Endothelial cell of umbilical vein (primary cell): ENCODE results near the gene ANKRD36. TPM values are rescaled to one million over a fixed set of nuclear protein-coding genes. Genes with fewer than 3 reads are reported as not detected.
"Not testable (repeated sequence)": the region's sequence is repeated elsewhere in the genome, so short reads cannot be mapped to it uniquely, and the experiment has no call there.

ENCODE experiments used
- BruUV-seq: library from RNA; stranded (reverse); fragments of 400-500 nt; replicated peaks from 2 replicates; lab custom pipeline; 2021; lab: Mats Ljungman, UMichigan
- CTCF ChIA-PET: fragments of 300-600, 350-600 bp; sonication (Branson Sonifier 250); formaldehyde crosslinking; loops from one replicate; lab custom pipeline; 2021; ENCODE audit warnings: antibody characterized with exemption, inconsistent platforms; lab: Charles Lee
- POLR2A ChIA-PET: fragments of 300-600, 350-600 bp; sonication (Branson Sonifier 250); formaldehyde crosslinking; loops from one replicate; lab custom pipeline; 2021; ENCODE audit warnings: antibody characterized with exemption, inconsistent platforms; lab: Charles Lee
- DNase-seq: peaks from one replicate; pipeline ENCODE4 v3.0.0-alpha.2; 2011; ENCODE audit warnings: low read depth, low spot score
- FAIRE-seq: peaks from 2 replicates; lab custom pipeline; 2011; peaks lifted over from hg19 to GRCh38; lab: Jason Lieb, UNC
- H2AFZ ChIP-seq: 2 replicates; pipeline ENCODE4 v1.6.0; 2012; ENCODE audit warnings: low read depth, low read length, control low read depth, inconsistent platforms
- H3K27ac ChIP-seq: 2 replicates; pipeline ENCODE4 v1.5.1; 2011; ENCODE audit warnings: low read depth, mild to moderate bottlenecking, control low read depth, low read length, moderate library complexity; ENCODE audit not compliant: insufficient read depth
- H3K27me3 ChIP-seq, 2 experiments: 2 replicates each; pipeline versions ENCODE4 v1.6.0 to v1.6.1; 2011; ENCODE audit warnings: low read length in 2 of 2, mixed read lengths in 1 of 2; ENCODE audit not compliant: control insufficient read depth in 2 of 2, insufficient read depth in 2 of 2
- H3K36me3 ChIP-seq, 2 experiments: 2 replicates in 1 of 2; 3 replicates in 1 of 2; pipeline ENCODE4 v1.5.1; 2011; ENCODE audit warnings: low read length in 2 of 2, mild to moderate bottlenecking in 1 of 2, moderate library complexity in 1 of 2; ENCODE audit not compliant: control insufficient read depth in 2 of 2, insufficient read depth in 2 of 2; ENCODE audit errors: extremely low read depth in 1 of 2
- H3K4me1 ChIP-seq: 3 replicates; pipeline ENCODE4 v1.5.1; 2011; ENCODE audit warnings: mild to moderate bottlenecking, low read length; ENCODE audit not compliant: control insufficient read depth, insufficient read depth; ENCODE audit errors: extremely low read depth
- H3K4me2 ChIP-seq: 2 replicates; pipeline ENCODE4 v1.6.1; 2011; ENCODE audit warnings: low read length, control low read depth, mixed read lengths; ENCODE audit not compliant: insufficient read depth
- H3K4me3 ChIP-seq, 3 experiments: fragments of 200-600 bp in 1 of 3; sonication (generic), shearing (Covaris generic) in 1 of 3; replicated peaks in 1 of 3; 2 replicates each; pipeline ENCODE4 v1.5.1; 2011 to 2016; ENCODE audit warnings: control low read depth in 3 of 3, low read length in 3 of 3, mild to moderate bottlenecking in 2 of 3, inconsistent platforms in 1 of 3, low read depth in 1 of 3, moderate library complexity in 1 of 3; ENCODE audit not compliant: insufficient read depth in 1 of 3
- H3K79me2 ChIP-seq: 2 replicates; pipeline ENCODE4 v1.6.0; 2012; ENCODE audit warnings: low read length, inconsistent platforms; ENCODE audit not compliant: control insufficient read depth, insufficient read depth
- H3K9ac ChIP-seq: replicated peaks from 2 replicates; pipeline ENCODE3; 2011; ENCODE audit warnings: low read length, control low read depth; ENCODE audit not compliant: insufficient read depth; ENCODE audit errors: extremely low read depth
- H3K9me1 ChIP-seq: replicated peaks from 3 replicates; pipeline ENCODE4 v1.6.0; 2011; ENCODE audit warnings: mild to moderate bottlenecking, low read length; ENCODE audit not compliant: control insufficient read depth, insufficient read depth; ENCODE audit errors: extremely low read depth
- H3K9me3 ChIP-seq: replicated peaks from 2 replicates; pipeline ENCODE4 v1.5.1; 2012; ENCODE audit warnings: low read length, inconsistent platforms; ENCODE audit not compliant: control insufficient read depth, insufficient read depth
- H4K20me1 ChIP-seq: replicated peaks from 2 replicates; pipeline ENCODE3; 2011; ENCODE audit warnings: mild to moderate bottlenecking, low read length; ENCODE audit not compliant: control insufficient read depth, insufficient read depth; ENCODE audit errors: extremely low read depth
- CTCF ChIP-seq, 2 donors: IDR thresholded peaks; 1 replicate in 1 of 2; 2 replicates in 1 of 2; pipeline ENCODE4 v1.5.1; 2011; ENCODE audit warnings: low read length in 2 of 2, mild to moderate bottlenecking in 2 of 2, moderate library complexity in 2 of 2, control low read depth in 1 of 2, inconsistent platforms in 1 of 2, low read depth in 1 of 2; ENCODE audit not compliant: insufficient read depth in 1 of 2; ENCODE audit errors: extremely low read depth in 1 of 2
- EZH2 ChIP-seq: IDR thresholded peaks from 2 replicates; pipeline ENCODE4 v1.6.1; 2012; ENCODE audit warnings: borderline replicate concordance, low read depth, mild to moderate bottlenecking, moderate library complexity, low read length, inconsistent platforms; ENCODE audit not compliant: severe bottlenecking
- FOS ChIP-seq: IDR thresholded peaks from 2 replicates; pipeline ENCODE4 v1.6.1; 2011; ENCODE audit warnings: mild to moderate bottlenecking, low read length, moderate library complexity, borderline replicate concordance; ENCODE audit not compliant: insufficient read depth
- GATA2 ChIP-seq: IDR thresholded peaks from 2 replicates; pipeline ENCODE4 v1.7.0; 2011; ENCODE audit warnings: low read depth, mild to moderate bottlenecking, moderate library complexity, mixed read lengths, low read length; ENCODE audit not compliant: insufficient read length, insufficient read depth
- JUN ChIP-seq: IDR thresholded peaks from 2 replicates; pipeline ENCODE4 v1.6.1; 2011; ENCODE audit warnings: borderline replicate concordance, low read depth; ENCODE audit not compliant: insufficient read length, insufficient read depth
- MYC ChIP-seq: IDR thresholded peaks from one replicate; pipeline ENCODE4 v1.6.1; 2011; ENCODE audit warnings: mild to moderate bottlenecking, low read depth, low read length
- POLR2A ChIP-seq: IDR thresholded peaks from 2 replicates; pipeline ENCODE4 v1.6.1; 2012; ENCODE audit warnings: low read depth, mild to moderate bottlenecking, control low read depth, low read length
- POLR2AphosphoS5 ChIP-seq: IDR thresholded peaks from 2 replicates; pipeline ENCODE4 v1.6.1; 2012; ENCODE audit warnings: low read depth, mild to moderate bottlenecking, control low read depth, low read length, moderate library complexity; ENCODE audit not compliant: insufficient read depth
- dilution Hi-C: fragments of 300-500 bp; cut with MboI; formaldehyde crosslinking; loops from one replicate; pipeline ENCODE4 v1.15.0; 2019; ENCODE audit warnings: low sequenced_read_pairs; ENCODE audit not compliant: extremely low pct_ligation_motif_present
- intact Hi-C: fragments of 100-400 bp; cut with micrococcal nuclease; formaldehyde crosslinking; loops from one replicate; pipeline ENCODE4 v1.10.0; 2022
- polyA plus RNA-seq, 4 experiments: library from polyadenylated mRNA; depleted of rRNA in 3 of 4; stranded (reverse) in 3 of 4; unstranded in 1 of 4; fragments of >200 nt; gene quantifications; 2 replicates each; pipeline versions ENCODE4 v1.2.1 to v1.2.3, GENCODE V29; 2011 to 2012; ENCODE audit warnings: missing spikeins in 1 of 4
- total RNA-seq: library from RNA; stranded (reverse); gene quantifications from 2 replicates; pipeline ENCODE4 v1.2.3, GENCODE V29; 2021
- TF ChIP-seq, protein P1 (sequence below): IDR thresholded peaks from 2 replicates; pipeline ENCODE4 v1.6.1; 2011; ENCODE audit not compliant: insufficient read depth, insufficient read length

The ANKRD36 gene
- total and polyA plus RNA-seq, 2 donors (not counting 3 experiments of a cell fraction or from before 2014, with no cell fraction given) = 7.2 to 91.7 TPM

GRCh38 chr2:97266449-97266848 is 153.5 kb downstream of the ANKRD36 start:
- H3K4me3 ChIP-seq, H3K36me3 ChIP-seq, H3K9me3 ChIP-seq, H2AFZ ChIP-seq, H3K9me1 ChIP-seq, H3K4me2 ChIP-seq, H3K79me2 ChIP-seq, H4K20me1 ChIP-seq, POLR2A ChIA-PET, H3K27ac ChIP-seq, H3K4me1 ChIP-seq, intact Hi-C loops, dilution Hi-C loops, CTCF ChIA-PET, BruUV-seq, FAIRE-seq, H3K27me3 ChIP-seq, DNase-seq, H3K9ac ChIP-seq: not testable (repeated sequence)

DNA sequence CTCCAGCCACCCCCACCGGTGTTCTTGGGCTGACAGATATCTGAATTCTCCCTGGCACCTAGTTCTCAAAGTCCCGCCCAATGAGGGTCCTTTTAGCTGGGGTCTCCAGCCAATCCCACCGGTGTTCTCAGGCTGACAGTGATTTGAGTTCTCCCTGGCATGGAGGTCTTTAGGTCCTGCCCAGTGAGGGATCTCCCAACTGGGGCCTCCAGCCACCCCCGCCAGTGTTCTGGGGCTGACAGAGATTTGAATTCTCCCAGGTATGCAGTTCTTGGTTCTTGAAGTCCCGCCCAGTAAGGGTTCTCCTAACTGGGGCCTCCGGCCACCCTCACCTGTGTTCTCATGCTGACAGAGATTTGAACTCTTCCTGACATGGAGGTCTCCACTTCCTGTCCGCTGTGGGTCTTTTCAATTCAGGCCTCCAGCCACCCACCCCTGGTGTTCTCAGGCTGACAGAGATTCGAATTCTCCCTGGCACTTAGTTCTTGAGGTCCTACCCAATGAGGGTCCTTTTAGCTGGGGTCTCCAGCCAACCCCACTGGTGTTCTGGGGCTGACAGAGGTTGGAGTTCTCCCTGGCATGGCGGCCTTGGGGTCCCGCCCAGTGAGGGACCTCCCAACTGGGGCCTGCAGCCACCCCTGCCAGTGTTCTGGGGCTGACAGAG is 154.6 kb downstream of the ANKRD36 start:
- TF ChIP-seq CTCF (IDR thresholded peaks at IDR 0.05; ENCODE audit: extremely low read depth in 1 of 2, insufficient read depth in 1 of 2, low read depth in 1 of 2, low read length in 2 of 2) (no peak), GATA2 (no peak), POLR2A (no peak), JUN (no peak), POLR2AphosphoS5 (no peak), FOS (no peak), MYC (no peak), EZH2 (no peak)
- TF ChIP-seq, protein P1, sequence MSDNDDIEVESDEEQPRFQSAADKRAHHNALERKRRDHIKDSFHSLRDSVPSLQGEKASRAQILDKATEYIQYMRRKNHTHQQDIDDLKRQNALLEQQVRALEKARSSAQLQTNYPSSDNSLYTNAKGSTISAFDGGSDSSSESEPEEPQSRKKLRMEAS = no peak
- no peak overlapping the region for H3K27ac ChIP-seq
- dilution Hi-C loops (no loop called here), intact Hi-C loops (no loop called here)
- no peak overlapping the region for H3K4me2 ChIP-seq
- H3K4me3 ChIP-seq = no peak overlapping the region
- BruUV-seq = no TSS peak
- H4K20me1 ChIP-seq = no peaks in the 10 kb centered on the region
- no peaks in the 10 kb centered on the region for H3K9me1 ChIP-seq
- ChIA-PET CTCF (no interaction called here), POLR2A (no interaction called here)
- DNase-seq = peak; percentile 1
- H3K79me2 ChIP-seq = no peaks in the 10 kb centered on the region
- H3K9ac ChIP-seq = no peak overlapping the region
- H3K4me1 ChIP-seq = no peaks in the 10 kb centered on the region
- no peaks in the 10 kb centered on the region for H3K9me3 ChIP-seq
- no peaks in the 10 kb centered on the region for H3K27me3 ChIP-seq
- no peak for FAIRE-seq
- H3K36me3 ChIP-seq = no peaks in the 10 kb centered on the region
- H2AFZ ChIP-seq = no peak overlapping the region

- not testable (repeated sequence) for H3K9me3 ChIP-seq
Observed at GRCh38 chr2:97268075-97268591, 155.2 kb downstream of the ANKRD36 start.

More at GRCh38 chr2:97268075-97268591, 155.2 kb downstream of the ANKRD36 start:
- CTCF ChIA-PET, H3K79me2 ChIP-seq, H3K9ac ChIP-seq, FAIRE-seq, H3K4me2 ChIP-seq, H3K27ac ChIP-seq, H3K4me3 ChIP-seq, DNase-seq, H3K27me3 ChIP-seq, H3K9me1 ChIP-seq, H3K36me3 ChIP-seq, POLR2A ChIA-PET, H3K4me1 ChIP-seq, H4K20me1 ChIP-seq, intact Hi-C loops, H2AFZ ChIP-seq, dilution Hi-C loops, BruUV-seq: not testable (repeated sequence)
